ENCODE results near the gene TNRC6C. TPM values are rescaled to one million over a fixed set of nuclear protein-coding genes. Genes with fewer than 3 reads are reported as not detected.
"Not testable (repeated sequence)": the region's sequence is repeated elsewhere in the genome, so short reads cannot be mapped to it uniquely, and the experiment has no call there.

TNRC6C gene
- total RNA-seq, 1 donor from 2014 or later, result 15.5 TPM

- intact Hi-C loops (cut with micrococcal nuclease), result loop anchor here (5.0 kb wide), 1 partner anchor 51 kb away; no protein-coding TSS in a partner anchor
- Mint-ChIP-seq H3K4me1 (ENCODE audit: low read depth) (peaks cover 60% of the 10 kb centered on the region), H3K36me3 (ENCODE audit: low read depth) (peaks cover 5% of the 10 kb centered on the region), H3K27ac (no peak overlapping the region), H3K9me3 (no peaks in the 10 kb centered on the region), H3K27me3 (ENCODE audit: insufficient read depth) (peaks cover 9% of the 10 kb centered on the region), H3K4me3 (no peak overlapping the region)
- DNase-seq (ENCODE audit: low spot score), result no peak
These were observed 3.2 kb downstream of the TNRC6C start for GRCh38 chr17:77961741-77962140.

DNA sequence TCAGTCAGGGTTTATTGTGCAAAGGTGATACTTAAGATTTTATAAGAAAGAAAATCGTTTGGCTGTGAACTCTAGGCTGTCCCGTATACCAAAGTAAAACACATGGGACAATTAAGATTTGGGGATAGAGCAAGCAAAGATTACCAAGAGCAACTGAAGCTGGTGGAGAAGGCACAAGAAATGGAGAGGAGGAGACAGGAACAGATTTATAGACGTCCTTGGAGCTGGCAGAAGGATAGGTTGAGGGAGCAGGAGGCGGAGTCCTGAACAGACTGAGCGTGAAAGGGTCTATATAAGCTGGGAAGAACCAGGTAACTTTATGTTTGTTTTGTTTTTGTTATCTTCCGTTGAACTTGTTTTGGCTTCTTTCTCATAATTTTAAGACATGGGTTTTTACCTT lies 3.8 kb downstream of the TNRC6C start:
- no peak overlapping the region for H3K4me3 Mint-ChIP-seq
- no peak for DNase-seq (ENCODE audit: low spot score)
- H3K27me3 Mint-ChIP-seq (ENCODE audit: insufficient read depth), result peaks cover 4% of the 10 kb centered on the region
- no peak overlapping the region for H3K27ac Mint-ChIP-seq
- H3K9me3 Mint-ChIP-seq, result no peaks in the 10 kb centered on the region
- peaks cover 5% of the 10 kb centered on the region for H3K36me3 Mint-ChIP-seq (ENCODE audit: low read depth)
- intact Hi-C loops (cut with micrococcal nuclease), result loop anchor here (5.0 kb wide), 1 partner anchor 50 kb away; no protein-coding TSS in a partner anchor
- peaks cover 54% of the 10 kb centered on the region for H3K4me1 Mint-ChIP-seq (ENCODE audit: low read depth)

DNA sequence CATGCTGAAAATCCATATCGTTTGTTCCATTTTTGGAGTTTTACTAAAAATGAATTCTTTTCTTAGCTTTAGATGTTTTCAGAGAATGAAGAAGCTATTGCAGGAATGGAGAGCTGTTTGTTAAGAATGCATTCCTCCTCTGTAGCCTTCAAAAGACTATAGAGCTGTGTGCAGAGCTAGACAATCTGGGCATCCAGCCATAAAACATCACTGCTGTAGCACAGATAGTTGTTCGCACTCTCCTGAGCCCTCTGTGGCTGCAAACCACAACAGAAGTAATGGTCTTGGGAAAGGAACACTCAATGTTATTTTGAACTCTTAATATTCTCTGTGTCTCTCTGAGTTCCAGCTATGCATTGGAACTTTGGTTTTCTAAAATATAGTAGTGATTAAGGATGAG lies 4.9 kb downstream of the TNRC6C start:
- Mint-ChIP-seq H3K27me3 (ENCODE audit: insufficient read depth) (no peaks in the 10 kb centered on the region), H3K36me3 (ENCODE audit: low read depth) (peaks cover 5% of the 10 kb centered on the region), H3K4me3 (no peak overlapping the region), H3K27ac (no peak overlapping the region), H3K9me3 (no peaks in the 10 kb centered on the region), H3K4me1 (ENCODE audit: low read depth) (peaks cover 49% of the 10 kb centered on the region)
- intact Hi-C loops (cut with micrococcal nuclease), result loop anchor here (5.0 kb wide), 1 partner anchor 49 kb away; no protein-coding TSS in a partner anchor
- no peak for DNase-seq (ENCODE audit: low spot score)

DNA sequence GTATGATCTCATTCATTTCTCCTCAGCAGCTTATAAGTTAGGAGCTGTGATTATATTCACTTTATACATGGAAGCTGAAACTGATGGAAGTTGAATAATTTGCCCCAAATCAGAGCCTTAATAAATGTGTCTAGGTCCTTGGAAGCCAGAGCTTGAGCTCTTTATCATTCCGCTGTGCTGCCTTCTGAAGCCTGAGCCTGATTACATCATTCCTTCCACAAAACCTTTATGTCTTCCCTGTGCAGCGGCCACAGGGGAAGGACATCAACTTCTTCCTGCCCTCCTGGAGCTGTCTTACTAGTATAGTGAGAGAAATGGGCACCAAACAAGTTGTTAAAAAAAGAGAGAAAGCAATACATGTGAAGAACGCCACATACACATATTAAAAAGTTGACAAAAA lies 6.8 kb downstream of the TNRC6C start:
- no peaks in the 10 kb centered on the region for H3K27me3 Mint-ChIP-seq (ENCODE audit: insufficient read depth)
- intact Hi-C loops (cut with micrococcal nuclease), result no loop called here
- H3K4me3 Mint-ChIP-seq, result no peak overlapping the region
- no peaks in the 10 kb centered on the region for H3K9me3 Mint-ChIP-seq
- DNase-seq (ENCODE audit: low spot score), result no peak
- H3K36me3 Mint-ChIP-seq (ENCODE audit: low read depth), result peaks cover 4% of the 10 kb centered on the region
- no peak overlapping the region for H3K27ac Mint-ChIP-seq
- peaks cover 38% of the 10 kb centered on the region for H3K4me1 Mint-ChIP-seq (ENCODE audit: low read depth)

GRCh38 chr17:77966476-77966875 lies 8.0 kb downstream of the TNRC6C start:
- Mint-ChIP-seq H3K36me3 (ENCODE audit: low read depth) (peaks cover 1% of the 10 kb centered on the region), H3K27me3 (ENCODE audit: insufficient read depth) (no peaks in the 10 kb centered on the region), H3K9me3 (no peaks in the 10 kb centered on the region), H3K4me3 (no peak overlapping the region), H3K27ac (no peak overlapping the region), H3K4me1 (ENCODE audit: low read depth) (peaks cover 38% of the 10 kb centered on the region)
- DNase-seq (ENCODE audit: low spot score), result no peak
- intact Hi-C loops (cut with micrococcal nuclease), result no loop called here

- no peak for DNase-seq (ENCODE audit: low spot score)
- H3K27ac Mint-ChIP-seq, result no peak overlapping the region
- H3K27me3 Mint-ChIP-seq (ENCODE audit: insufficient read depth), result peaks cover 5% of the 10 kb centered on the region
- no peak overlapping the region for H3K4me3 Mint-ChIP-seq
- no peaks in the 10 kb centered on the region for H3K36me3 Mint-ChIP-seq (ENCODE audit: low read depth)
- peaks cover 23% of the 10 kb centered on the region for H3K4me1 Mint-ChIP-seq (ENCODE audit: low read depth)
- H3K9me3 Mint-ChIP-seq, result no peaks in the 10 kb centered on the region
- intact Hi-C loops (cut with micrococcal nuclease), result no loop called here
These were observed 10.3 kb downstream of the TNRC6C start for GRCh38 chr17:77968788-77969187.

DNA sequence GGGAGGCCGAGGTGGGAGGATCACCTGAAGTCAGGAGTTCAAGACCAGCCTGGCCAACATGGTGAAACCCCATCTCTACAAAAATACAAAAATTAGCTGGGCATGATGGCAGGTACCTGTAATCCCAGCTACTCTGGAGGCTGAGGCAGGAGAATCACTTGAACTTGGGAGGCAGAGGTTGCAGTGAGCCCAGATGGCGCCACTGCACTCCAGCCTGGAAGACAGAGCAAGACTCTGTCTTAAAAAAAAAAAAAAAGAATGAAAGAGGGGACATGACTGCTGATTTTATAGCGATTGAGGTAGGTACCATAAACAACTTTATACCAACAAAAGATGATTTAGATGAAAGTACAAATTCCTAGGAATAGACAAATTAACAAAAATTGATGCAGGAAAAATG lies 13.8 kb downstream of the TNRC6C start:
- H3K9me3 Mint-ChIP-seq; H3K4me3 Mint-ChIP-seq; H3K27ac Mint-ChIP-seq; DNase-seq (ENCODE audit: low spot score); intact Hi-C loops (cut with micrococcal nuclease); H3K27me3 Mint-ChIP-seq (ENCODE audit: insufficient read depth); H3K36me3 Mint-ChIP-seq (ENCODE audit: low read depth): not testable (repeated sequence)
- H3K4me1 Mint-ChIP-seq (ENCODE audit: low read depth), result peaks cover 12% of the 10 kb centered on the region

- Mint-ChIP-seq H3K27me3 (ENCODE audit: insufficient read depth) (peaks cover 6% of the 10 kb centered on the region), H3K27ac (no peak overlapping the region), H3K4me3 (no peak overlapping the region), H3K9me3 (no peaks in the 10 kb centered on the region), H3K36me3 (ENCODE audit: low read depth) (no peaks in the 10 kb centered on the region), H3K4me1 (ENCODE audit: low read depth) (peaks cover 12% of the 10 kb centered on the region)
- intact Hi-C loops (cut with micrococcal nuclease), result no loop called here
- no peak for DNase-seq (ENCODE audit: low spot score)
These were observed 15.4 kb downstream of the TNRC6C start for GRCh38 chr17:77973953-77974352.

- intact Hi-C loops (cut with micrococcal nuclease), result no loop called here
- Mint-ChIP-seq H3K27ac (no peak overlapping the region), H3K4me3 (no peak overlapping the region), H3K9me3 (no peaks in the 10 kb centered on the region), H3K4me1 (ENCODE audit: low read depth) (peaks cover 12% of the 10 kb centered on the region), H3K27me3 (ENCODE audit: insufficient read depth) (peaks cover 6% of the 10 kb centered on the region), H3K36me3 (ENCODE audit: low read depth) (no peaks in the 10 kb centered on the region)
- DNase-seq (ENCODE audit: low spot score), result no peak
These were observed 15.9 kb downstream of the TNRC6C start for GRCh38 chr17:77974396-77974795.

DNA sequence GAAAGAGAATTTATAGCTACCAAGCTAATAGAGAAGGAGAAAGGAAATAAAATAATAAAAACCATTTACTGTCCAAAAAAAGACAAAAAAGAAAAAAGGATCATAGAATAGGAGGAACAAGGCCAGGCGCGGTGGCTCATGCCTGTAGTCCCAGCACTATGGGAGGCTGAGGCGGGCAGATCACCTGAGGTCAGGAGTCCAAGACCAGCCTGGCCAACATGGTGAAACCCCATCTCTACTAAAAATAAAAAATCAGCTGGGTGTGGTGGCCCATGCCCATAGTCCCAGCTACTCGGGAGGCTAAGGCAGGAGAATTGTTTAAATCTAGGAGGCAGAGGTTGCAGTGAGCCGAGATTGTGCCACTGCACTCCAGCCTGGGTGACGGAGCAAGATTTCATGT lies 23.9 kb downstream of the TNRC6C start:
- H3K27me3 Mint-ChIP-seq (ENCODE audit: insufficient read depth); H3K4me1 Mint-ChIP-seq (ENCODE audit: low read depth); H3K36me3 Mint-ChIP-seq (ENCODE audit: low read depth); H3K4me3 Mint-ChIP-seq; intact Hi-C loops (cut with micrococcal nuclease); H3K9me3 Mint-ChIP-seq; H3K27ac Mint-ChIP-seq; DNase-seq (ENCODE audit: low spot score): not testable (repeated sequence)

- Mint-ChIP-seq H3K4me1 (ENCODE audit: low read depth) (no peaks in the 10 kb centered on the region), H3K36me3 (ENCODE audit: low read depth) (no peaks in the 10 kb centered on the region), H3K27me3 (ENCODE audit: insufficient read depth) (peaks cover 2% of the 10 kb centered on the region), H3K27ac (no peak overlapping the region), H3K9me3 (no peaks in the 10 kb centered on the region), H3K4me3 (no peak overlapping the region)
- DNase-seq (ENCODE audit: low spot score), result no peak
- intact Hi-C loops (cut with micrococcal nuclease), result no loop called here
These were observed 31.8 kb downstream of the TNRC6C start for GRCh38 chr17:77990301-77990700.

DNA sequence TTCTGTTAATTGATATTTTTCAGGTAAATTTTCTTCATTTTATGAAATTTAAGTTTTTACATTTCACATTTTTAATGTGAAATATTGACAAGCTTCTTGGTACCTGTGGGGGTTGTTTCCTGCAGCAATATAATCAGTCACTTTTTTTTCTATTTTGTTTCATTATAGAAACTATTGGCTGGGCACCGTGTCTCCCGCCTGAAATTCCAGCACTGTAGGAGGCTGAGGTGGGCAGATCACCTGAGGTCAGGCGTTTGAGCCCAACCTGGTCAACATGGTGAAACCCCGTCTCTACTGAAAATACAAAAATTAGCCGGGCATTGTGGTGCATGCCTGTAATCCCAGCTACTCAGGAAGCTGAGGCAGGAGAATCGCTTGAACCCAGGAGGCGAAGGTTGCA lies 35.2 kb downstream of the TNRC6C start:
- intact Hi-C loops (cut with micrococcal nuclease); DNase-seq (ENCODE audit: low spot score); H3K4me1 Mint-ChIP-seq (ENCODE audit: low read depth): not testable (repeated sequence)

DNA sequence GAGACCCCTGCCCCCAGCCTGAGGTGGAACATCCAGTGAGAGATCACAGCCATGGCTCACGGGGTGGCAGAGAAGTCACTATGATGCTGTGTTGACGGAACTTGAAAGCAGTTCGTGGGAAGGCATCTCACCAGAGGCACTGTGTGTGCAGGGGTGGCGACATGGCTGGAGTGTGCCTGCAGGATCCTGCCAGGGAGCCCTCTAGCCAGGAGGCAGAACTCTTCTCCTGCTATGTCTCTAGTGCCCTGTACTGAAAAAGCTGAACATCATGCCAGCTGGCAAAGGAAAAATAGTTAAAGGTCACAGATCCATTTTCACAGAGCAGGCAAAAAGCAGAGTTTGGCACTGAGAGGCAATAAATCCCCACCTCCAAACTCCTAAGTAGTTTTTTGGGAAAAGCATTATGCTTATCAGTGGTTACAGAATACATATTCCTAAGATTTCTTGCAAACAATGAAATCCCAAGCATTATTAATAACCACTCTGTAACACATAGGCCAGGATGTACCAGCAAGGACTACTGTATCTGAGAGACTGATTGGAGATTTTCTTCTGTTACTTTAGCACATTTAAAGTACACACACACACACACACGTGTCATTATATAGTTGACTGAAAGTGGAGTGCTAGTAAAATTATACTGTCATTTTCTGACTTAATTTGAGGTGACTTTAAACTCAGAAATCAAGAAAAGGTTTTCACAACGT lies 36.8 kb downstream of the TNRC6C start:
- Mint-ChIP-seq H3K4me3 (no peak overlapping the region), H3K9me3 (no peaks in the 10 kb centered on the region), H3K27ac (no peak overlapping the region), H3K4me1 (ENCODE audit: low read depth) (no peaks in the 10 kb centered on the region), H3K27me3 (ENCODE audit: insufficient read depth) (no peaks in the 10 kb centered on the region), H3K36me3 (ENCODE audit: low read depth) (no peaks in the 10 kb centered on the region)
- DNase-seq (ENCODE audit: low spot score), result no peak
- intact Hi-C loops (cut with micrococcal nuclease), result no loop called here

More for the DNA sequence above, 35.2 kb downstream of the TNRC6C start:
- H3K4me3 Mint-ChIP-seq; H3K36me3 Mint-ChIP-seq (ENCODE audit: low read depth); H3K27ac Mint-ChIP-seq; H3K9me3 Mint-ChIP-seq; H3K27me3 Mint-ChIP-seq (ENCODE audit: insufficient read depth): not testable (repeated sequence)

GRCh38 chr17:77996256-77996655 lies 37.8 kb downstream of the TNRC6C start:
- no peak overlapping the region for H3K4me3 Mint-ChIP-seq
- no peaks in the 10 kb centered on the region for H3K4me1 Mint-ChIP-seq (ENCODE audit: low read depth)
- H3K9me3 Mint-ChIP-seq, result no peaks in the 10 kb centered on the region
- no peaks in the 10 kb centered on the region for H3K27me3 Mint-ChIP-seq (ENCODE audit: insufficient read depth)
- no peaks in the 10 kb centered on the region for H3K36me3 Mint-ChIP-seq (ENCODE audit: low read depth)
- intact Hi-C loops (cut with micrococcal nuclease), result no loop called here
- no peak overlapping the region for H3K27ac Mint-ChIP-seq
- no peak for DNase-seq (ENCODE audit: low spot score)

Data from activated T-helper 1 cell treated with anti-CD3 and anti-CD28 coated beads, Interleukin-12 subunit alpha, Interleukin-12 subunit beta, Interleukin-2, Interleukin-4 antibody, amounts not matched to agents 30 ng/mL and 10 ng/mL and 1 ng/mL, durations not matched to agents 14 hours and 24 hours and 36 hours (primary cell).